HG03432 (cell line): ENCODE results near the gene DIAPH3.

Experiments
- ATAC-seq: cut with Tn5 transposase; IDR thresholded peaks from one replicate; pipeline ENCODE4 v1.9.1; 2021; ENCODE audit warnings: mild to moderate bottlenecking, moderate library complexity; ENCODE audit not compliant: unreplicated experiment

The DIAPH3 gene

DNA sequence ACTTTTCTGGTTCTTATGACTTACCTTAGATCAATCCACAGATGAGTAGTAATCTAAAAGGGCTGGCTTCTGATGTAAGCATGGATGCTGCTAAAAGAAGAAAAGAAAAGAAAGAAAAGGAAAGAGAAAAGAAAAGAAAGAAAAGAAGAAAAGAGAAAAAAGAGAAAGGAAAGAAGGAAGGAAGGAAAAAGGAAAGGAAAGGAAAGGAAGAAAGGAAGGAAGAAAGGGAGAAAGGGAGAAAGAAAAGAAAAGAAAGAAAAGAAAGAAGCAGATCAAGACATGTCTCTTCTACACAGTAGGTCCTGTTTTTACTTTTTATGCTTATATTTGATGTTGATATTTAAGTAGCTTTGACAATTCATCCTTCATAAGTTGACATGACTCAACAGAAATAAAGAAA is 421.3 kb downstream of the DIAPH3 start:
- ATAC-seq = no peak

DNA sequence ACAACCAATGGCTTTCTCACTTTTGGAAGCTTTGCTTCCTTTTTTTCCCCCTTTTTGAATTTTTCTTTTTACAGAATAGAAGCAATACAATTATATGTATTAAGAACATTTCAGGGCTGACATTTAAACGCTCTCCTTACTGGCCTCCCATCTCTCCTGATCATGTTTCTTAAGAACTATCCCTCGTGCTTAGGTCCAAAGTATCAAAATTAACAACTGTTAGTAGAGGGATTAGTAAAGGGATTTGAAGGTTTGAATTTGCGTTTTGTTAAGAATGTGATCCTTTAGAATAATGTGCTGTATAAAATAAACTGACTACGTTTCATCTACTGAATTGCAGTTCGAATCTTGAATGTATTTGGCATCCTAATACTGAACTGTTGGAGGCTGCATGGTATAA is 424.8 kb downstream of the DIAPH3 start:
- ATAC-seq = no peak

DNA sequence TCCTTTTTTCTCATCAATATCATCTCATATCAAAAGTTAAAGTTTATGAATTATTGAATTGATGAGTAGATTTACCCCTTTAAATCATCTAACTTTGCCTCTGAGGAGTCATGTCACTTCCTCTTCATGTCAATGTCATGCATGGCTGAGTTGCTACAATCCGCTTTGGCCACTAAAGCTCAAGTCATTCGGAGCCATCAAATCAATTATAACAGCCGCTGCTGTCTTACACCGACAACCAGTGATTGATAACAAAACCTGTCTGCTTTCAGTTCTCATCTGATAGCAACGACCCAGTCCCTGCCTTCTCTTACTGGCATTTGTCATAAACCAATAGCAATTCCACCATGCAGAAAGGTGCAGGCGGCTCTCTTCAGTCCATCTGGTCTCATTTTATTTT is 429.3 kb downstream of the DIAPH3 start:
- peak; percentile 100 for ATAC-seq

DNA sequence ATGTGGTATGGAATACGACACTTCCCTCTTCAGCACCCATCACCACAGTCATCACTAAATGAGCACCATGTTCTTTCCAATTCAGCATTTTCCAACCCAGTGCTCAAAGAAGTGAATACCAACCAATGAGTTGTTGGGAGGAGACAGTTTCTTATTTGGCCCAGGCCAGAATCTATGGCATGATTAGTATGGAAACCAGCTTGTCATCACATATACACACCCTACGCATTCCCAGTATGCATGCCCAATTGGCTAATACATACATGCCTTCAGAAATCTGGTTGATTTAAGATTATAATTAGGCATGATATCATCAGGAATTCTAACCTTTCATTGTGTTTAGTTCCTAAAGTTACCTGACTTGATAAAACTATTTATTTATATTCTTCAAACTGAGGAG is 430.0 kb downstream of the DIAPH3 start:
- no peak for ATAC-seq

DNA sequence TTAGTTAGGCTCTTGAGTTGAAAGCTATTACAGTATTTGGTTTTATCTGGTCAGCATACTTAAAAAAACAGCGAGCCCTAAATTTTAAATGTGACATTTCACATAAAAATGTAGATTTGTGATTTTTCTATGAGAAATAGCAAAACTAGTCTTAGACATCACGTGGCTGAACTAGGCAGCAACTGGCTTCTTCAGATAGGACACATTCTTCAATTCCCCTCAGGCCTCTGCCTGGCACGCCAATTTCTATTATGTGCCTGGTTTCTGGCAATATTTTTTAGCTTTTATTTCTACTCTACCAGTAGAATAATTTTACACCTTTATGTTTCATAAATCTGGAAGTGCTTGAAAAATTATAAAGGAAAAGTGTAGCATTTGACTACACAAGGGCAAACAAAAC is 433.7 kb downstream of the DIAPH3 start:
- ATAC-seq = no peak

DNA sequence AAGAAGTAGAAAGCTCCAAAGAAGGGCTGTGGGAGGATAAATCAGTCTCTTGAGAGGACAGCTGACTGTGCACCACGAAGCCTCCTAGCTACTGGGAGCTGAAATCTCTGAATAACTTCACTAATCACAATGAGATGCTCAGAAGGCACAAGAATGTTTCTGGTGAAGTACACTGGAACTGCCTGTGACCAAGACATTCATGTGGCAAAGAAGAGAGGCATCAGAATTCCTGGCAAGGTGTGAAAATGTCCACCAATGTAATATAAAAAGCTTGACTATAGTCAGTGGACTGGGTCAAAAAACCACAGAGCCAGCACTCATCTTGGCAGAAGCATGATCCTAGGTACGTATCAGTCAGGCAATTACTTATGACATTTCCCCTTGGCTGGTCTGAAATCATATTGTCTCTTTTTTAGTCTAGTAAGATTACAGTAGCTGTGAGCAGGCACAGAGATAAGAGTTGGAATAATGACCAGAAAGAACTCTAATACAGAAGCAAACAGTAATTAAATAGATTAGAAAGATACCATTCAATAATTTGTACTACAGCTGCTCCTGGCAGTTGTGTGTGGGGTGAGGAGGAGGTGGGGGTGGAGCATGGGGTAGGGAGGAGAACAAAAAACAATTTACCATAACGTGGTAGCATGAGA is 434.7 kb downstream of the DIAPH3 start:
- no peak for ATAC-seq

DNA sequence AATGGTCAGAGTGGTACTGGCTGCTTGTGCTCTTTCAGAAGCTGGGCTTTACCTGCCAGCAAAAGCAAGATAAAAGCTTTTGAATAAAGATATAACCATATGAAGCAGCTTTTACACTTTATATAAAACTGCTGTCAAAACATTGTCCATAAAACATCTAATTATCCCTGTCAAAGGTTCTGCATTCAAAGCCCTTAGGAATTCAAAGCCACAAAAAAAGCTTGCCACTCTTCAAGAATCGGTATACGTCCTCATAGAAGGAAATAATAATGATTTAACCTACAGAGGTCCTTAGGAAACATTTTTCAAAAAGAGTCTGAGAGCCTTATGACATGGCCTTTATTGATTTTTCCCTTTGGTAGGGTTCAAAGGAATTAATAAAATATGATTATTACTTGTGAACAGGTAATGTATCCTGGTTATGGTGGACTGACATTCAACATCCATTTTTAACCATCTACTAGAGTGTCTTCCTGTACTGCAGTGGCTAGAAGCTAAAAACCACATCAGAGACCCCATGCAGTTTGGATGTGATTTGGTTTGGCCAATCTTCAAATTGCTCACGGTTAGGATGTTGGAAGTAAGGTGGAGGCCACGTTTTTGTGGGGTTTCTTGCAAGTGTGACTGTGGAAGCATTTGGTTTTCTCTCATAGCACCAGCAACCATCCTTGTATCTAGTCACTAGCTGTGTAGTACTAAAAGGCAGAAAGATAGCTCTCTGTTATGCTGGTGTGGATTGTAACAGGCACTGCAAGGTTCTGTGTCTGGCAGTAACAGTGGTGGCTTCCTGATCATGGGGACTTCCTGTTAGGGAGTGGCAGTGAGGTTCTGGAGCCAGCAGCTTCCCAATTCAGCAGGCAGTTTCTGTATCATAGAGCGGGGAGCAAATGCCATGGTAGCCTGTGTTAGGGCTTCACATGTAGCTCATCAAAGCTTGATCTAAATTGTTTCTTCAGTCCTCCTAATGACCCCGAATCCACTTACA is 441.5 kb downstream of the DIAPH3 start:
- no peak for ATAC-seq

DNA sequence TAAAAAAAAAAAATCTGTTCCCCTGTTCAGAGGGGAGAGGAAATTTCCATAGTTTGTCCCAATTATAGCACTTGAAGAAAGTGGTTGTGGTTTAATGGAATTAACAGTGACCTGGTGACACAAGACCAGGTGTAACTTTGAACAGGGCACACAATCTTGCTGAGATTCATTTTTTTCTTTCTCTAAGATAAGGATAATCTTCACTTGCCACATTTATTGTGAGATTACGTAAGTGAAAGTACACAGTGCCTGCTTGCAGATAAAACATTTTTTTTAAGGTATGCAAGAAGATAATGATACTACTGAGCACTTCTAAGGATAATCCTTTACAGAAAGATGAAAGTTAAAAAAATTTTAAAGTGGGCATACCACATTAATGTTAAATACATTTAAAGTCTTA is 448.1 kb downstream of the DIAPH3 start:
- ATAC-seq = no peak

DNA sequence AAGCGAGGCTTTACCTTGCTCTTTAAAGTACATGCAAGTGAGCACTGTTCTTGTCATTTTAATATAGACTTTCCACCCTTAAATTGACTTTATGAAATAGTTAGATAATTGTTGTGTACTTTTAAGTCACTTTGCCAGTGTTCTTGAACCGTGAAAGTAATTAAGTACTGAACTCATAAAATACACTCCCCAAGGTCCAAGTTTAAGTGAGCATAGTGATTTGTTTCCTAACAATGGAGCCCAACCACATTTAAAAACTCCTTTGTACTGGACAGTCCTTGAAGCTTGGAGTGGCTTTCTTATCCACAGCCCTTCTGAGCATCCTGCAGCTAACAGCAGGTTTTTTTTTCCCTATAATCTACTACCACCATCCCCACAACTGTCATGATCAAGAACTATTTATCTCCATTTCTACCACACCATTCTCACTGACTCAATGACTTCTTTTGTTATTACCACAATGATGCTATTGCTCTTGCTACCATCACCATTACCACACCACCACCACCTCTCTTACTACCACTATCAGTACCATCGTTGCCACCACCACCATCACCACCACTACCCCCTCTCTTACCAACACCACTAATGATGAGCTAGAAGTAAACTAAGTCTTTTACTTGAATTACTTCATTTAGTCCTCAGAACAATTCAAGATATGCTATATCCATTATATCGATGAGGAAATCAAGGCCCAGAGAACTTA is 452.6 kb downstream of the DIAPH3 start:
- ATAC-seq = no peak

DNA sequence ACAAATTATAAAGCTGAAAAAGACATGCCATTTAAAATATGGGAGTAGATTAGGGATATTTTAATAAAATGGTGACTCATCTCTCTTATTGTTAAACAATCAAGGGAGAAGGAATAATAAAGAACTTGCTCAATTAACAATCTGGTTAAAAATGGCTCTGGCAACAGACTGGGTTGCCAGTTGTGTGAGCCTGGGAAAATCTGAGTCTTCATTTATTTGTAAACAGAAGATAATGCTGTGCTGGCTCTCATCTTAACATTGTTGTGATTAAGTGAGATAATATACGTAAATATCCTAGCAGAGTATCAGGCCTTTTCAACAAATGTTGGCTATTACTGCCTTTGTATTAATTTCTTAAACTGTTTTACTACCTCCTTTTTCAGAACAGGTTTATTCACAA is 453.3 kb downstream of the DIAPH3 start:
- no peak for ATAC-seq

DNA sequence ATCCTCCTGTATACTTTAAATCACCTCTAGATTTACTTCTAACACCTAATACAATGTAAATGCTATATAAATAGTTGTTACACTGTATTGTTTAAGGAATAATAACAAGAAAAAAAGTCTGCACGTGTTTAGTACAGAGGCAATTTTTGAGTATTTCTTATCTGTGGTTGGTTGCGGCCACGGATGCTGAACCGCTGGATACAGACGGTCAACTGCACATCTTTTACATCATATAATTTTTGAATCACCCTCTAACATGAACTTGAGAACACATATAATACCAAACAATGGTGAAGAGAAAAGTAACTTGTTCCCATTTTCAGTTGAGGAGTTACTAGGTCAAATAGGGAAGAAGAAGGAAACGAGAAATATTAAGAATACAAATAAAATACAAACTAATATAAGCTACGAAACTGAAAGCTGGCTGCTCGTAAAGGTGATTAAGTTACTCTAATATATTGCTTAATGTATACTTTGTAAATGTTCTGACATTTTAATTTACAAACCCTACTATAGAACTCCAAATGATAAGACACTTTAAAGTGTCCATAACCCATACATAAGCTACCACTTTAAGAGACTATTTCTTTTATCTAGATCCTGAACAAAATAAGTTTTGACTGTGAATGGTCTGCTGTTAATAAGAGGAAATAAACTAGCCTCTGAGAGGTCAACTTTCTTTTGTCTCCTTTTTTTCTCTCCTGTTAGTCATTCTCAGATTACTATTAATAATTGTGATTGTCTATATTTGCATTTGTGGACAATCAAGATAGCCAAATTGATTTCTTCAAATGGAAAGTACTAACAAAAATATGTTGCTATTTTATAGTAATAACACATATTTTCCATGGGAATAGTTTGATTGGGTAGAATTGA is 457.4 kb downstream of the DIAPH3 start:
- ATAC-seq = peak; percentile 64

DNA sequence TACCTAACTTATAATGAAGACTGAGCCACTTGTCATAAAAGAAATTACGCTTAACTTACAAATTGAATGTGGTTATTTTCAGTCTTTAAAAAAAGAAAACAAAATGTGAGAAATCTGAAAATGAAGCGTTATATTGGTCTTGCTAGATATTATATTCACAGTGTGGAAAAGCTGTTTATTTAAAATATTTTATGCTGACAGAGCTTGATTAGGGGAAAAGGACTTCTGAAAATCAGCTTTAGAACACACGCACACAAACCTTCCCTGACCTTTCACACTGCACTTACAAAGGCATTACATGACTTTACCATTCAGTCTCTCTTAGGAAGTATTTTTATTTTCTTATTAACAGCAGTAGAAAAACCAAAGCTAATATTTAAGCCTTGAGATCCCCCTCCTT is 461.5 kb downstream of the DIAPH3 start:
- ATAC-seq = no peak

DNA sequence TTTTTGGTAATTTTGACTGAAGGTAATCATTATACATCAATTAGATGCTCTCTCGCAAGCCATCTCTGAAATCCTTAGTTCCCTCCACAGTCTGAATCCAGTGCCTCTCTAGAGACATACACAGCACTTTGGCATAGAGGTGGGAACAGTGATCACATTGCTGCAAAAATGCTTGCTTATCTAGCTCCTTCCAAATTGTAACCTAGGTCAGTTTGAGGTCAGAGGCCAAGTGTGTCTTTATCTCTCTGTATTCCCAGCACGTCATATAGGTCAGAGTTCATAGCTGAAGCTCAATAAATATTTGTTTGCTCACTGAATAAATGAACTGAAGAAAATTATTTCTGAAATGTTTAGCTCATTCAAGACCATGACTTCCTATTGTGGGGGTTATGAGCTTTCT is 462.5 kb downstream of the DIAPH3 start:
- ATAC-seq = no peak

DNA sequence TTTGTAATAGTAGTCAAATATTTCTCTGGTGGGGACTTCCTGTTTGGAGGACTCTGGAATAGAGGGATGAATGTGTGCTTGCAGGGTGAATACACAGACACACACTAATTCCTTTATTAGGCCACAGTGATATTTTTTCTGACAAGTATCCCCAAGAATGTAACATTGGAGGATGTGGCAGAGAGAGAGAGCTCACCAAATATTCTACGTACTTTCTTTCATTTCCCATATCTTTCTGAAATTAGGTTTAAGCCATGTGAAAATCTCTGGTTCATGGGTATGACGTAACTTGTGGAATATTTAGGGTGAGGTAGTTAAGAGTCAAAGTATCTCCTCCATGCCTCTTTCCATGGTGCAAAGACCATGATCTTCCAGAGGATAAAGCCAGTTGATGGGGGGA is 463.4 kb downstream of the DIAPH3 start:
- no peak for ATAC-seq

DNA sequence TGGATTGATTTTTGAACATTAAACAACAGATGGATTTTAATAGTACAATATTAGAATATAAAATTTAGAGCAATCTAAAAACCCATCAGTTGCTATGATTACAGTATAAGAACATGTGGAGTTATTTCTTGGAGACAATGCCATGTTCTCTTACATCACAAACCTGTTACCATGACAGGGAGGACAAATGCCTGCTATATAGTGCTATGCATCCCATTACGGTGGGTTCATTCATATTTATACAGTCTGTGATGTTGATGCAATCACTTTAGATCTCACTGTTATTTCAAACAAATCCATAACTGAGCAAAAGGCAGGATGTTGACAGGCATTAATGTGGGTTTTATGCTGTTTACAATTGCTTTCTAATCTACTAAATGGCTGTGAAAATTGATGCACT is 467.5 kb downstream of the DIAPH3 start:
- no peak for ATAC-seq

DNA sequence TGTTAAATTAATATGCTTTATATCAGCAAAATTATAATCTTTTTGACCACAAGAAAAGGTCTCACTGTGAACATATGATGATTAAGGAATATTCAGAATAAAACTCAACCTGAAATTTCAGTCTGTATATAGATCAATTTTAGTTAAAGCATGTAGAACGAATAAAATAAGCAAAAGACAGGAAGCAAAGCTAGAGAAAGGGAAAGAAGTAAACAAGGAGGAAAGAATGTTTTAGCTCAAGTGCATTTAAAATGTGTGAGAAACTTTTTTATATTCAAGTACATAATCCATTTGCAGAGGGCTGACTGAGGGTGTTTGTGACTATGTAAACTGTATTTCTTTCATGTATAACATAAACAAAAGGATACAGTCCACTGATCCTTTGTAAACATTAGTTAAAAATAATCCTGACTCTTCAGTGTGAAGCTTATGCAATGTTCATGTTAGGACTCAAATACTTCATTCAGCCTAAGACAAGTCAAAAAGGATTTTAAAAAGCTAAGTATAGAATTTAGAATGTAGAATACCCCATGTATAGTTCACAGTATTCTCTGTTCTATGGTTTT is 472.1 kb downstream of the DIAPH3 start:
- ATAC-seq = no peak

DNA sequence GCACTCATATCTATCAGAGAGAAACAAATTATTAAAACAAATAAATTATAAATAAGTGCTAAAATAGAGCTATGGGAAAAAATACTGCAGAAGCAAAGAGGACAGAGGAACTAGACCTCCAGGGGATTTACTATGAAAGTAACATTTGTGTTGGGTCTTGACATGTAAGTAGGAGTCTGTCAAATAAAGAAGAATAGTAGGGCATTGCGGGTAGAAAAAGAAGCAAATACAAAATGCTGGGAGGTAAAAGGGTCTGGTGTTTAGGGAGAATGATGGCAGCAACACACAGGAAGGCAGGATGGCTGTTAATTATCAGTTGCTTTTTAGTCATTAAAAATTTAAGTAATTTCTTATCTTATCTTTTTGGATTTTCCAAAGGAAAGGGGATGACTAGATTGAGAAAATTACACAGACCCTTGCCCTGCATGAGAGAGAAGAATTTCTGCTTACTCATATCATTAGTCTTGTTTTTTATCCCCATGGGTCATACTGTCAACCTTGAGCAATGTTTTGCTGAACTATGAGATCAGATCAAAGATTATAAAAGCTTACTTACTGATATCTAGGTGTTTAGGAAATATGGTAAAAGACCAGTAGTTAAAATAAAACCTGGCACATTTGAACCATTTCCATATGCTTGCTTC is 472.7 kb downstream of the DIAPH3 start:
- no peak for ATAC-seq

DNA sequence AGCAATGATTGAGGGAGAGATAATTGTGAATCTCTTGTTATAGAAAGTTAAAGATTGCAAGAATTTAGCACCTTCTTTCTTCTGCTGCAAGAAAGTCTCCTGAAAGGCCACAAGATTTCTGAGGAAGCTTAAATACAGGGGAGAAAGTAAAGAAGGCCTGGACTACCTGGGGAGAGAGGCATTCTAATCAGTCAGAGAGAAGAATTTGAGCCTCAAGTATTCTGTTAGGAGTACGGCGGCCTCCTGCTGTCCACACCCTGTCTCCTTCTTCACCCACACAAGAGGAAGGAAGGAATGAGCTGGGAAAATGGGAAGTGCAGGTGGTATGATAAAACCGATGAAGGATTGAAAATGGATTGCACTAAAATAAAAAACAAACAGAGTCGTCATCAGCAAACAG is 474.7 kb downstream of the DIAPH3 start:
- ATAC-seq = no peak

DNA sequence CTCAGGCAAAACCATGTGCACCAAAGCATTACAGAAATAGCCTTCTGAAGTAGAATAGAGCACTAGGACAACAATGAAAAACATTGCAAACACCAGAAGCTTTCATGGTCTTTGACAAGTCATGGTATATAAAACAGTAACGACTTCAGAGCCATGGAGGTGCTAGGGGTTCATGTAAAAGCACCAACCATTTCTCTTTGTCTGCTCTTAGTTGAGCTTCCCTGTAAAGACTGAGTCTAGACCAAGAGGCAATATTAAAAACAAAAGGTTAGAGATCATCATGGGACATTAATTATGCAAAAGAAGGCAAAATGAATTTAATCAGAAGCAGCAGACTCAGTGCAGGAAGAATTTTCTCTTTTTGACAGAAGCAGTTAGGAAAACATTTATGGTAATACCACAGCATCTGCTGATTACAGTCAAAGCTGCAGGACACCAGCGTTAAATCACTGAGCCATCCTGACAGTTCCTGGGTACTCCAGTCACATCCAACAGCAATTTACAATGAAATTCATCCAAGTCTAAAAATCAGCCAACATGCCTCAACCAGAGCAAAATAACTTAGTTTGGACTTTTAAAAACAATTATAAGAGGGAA is 476.8 kb downstream of the DIAPH3 start:
- ATAC-seq = no peak

DNA sequence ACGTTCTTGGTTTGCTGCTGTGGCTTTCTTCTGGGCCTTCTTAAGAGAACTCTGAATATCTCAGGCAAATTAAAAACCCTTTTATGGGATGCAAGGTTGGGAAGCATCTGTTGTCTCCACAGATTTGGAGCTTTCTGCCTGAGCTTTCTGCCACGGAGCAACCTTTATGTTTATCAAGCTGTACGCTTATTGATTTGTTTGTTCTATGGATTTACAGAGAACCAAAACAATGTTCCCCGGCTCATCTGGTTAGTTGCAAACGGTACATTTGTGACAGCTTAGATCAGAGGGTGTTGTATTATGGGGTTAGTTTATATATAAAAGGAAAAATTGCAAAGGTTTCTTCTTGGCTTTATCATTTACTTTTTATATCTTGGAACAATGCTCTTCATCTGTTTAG is 479.6 kb downstream of the DIAPH3 start:
- ATAC-seq = no peak
